Measurements from ENCODE around the gene LRRC25.

DNA sequence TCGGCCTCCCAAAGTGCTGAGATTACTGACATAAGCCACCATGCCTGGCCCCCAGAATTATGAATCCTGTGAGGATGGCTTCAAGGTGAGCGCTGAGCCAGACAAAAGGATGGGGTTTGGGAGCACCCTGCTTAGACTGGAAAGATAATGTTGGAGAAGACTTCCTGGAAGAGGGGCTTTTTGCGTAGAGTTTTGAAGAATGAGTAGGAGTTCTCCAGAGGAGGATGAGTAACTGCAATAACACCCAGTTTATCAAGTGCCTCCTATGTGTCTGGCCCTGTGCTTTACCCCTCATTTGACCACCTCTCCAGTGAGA is 12.1 kb downstream of the LRRC25 start:
- TF ChIP-seq BHLHE40 (IDR thresholded peaks at IDR 0.05; ENCODE audit: borderline replicate concordance) (no peak), FOXM1 (IDR thresholded peaks at IDR 0.05; ENCODE audit: borderline replicate concordance) (no peak), CTBP1 (IDR thresholded peaks at IDR 0.05; ENCODE audit: borderline replicate concordance) (no peak), ELF4 (IDR thresholded peaks at IDR 0.05) (no peak), ZNF384 (IDR thresholded peaks at IDR 0.05) (no peak), TARDBP (IDR thresholded peaks at IDR 0.05) (no peak), FOXA1 (IDR thresholded peaks at IDR 0.05) (no peak), SP1 (IDR thresholded peaks at IDR 0.05) (no peak), ARNT (IDR thresholded peaks at IDR 0.05) (no peak)
